ENCODE measurements around the gene PRXL2C.

Gene PRXL2C

DNA sequence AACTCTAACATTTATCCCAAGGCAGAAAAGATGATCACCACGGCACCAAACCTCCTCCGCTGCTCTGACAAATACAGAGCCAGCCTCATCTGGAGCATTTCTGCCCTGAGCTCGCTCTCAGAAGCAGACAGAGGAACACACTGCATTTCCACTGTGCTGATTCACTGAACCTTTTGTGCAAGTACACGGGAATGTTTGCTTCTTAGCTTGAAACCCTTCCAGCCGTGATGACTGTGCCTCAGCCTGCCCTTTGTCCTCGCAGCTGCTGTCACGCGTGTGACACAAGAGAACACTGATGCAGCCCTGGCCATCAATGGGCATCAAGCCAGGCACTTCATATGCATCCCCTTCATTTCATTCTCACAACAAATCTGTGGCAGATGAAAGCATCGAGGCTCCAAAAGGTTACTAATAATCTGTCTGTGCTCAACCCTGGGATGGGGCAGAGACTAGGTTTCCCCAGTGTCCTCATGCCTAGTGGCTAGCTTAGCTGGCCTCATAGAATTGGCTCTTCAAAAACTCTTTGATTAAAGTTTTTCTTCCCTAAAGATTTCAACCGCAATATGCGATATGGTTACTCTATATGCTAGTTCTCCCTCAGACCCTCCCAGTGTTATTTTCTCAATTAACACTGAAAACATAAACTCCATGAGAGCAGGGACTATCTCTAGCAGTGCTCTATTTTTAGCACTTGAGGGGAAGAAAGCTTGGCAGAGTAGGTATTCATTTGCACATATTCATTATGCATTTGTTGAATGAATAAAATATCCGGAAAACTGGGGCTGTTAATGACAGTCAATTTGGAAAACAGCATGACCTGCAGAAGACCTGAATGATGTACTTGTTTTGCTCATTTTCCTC, 42.8 kb downstream of the PRXL2C start:
- DNase-seq (ENCODE audit: low spot score): no peak

DNA sequence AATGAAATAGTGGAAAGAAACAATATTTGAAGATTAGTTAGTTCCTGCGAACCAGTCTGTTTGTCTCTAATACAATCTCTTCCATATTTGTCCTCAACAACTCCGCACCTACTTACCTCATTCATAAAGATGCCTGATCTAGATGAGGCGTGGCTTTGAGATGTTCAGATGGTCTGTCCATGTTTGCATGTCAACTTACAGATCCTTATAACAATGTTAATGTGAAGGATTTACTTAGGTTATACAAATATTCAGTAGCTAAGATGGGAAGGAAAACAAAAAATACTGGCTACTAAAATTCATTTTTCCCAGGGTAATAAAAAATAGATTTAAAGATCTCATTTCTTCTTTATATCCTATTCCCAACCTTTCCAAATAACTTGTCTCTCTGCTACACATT, 43.8 kb downstream of the PRXL2C start:
- no peak for DNase-seq (ENCODE audit: low spot score)

DNA sequence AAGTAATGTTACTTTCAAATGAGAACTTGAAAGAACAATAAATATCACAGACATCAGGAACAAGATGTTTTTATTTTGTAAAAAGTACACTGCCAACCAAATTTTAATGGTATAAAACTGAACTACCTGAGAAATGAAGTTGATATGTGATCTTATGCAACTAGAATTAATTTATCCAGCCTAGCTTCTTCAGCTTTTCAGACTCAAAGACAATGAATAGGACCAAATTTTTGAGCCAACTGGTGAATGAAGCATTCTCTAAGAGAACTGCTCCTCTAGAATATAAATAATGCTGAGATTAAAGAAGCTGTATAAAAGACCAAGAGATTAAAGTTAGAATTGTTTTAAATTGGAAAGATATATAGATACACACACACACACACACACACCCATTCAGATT, 45.4 kb downstream of the PRXL2C start:
- no peak for DNase-seq (ENCODE audit: low spot score)

DNA sequence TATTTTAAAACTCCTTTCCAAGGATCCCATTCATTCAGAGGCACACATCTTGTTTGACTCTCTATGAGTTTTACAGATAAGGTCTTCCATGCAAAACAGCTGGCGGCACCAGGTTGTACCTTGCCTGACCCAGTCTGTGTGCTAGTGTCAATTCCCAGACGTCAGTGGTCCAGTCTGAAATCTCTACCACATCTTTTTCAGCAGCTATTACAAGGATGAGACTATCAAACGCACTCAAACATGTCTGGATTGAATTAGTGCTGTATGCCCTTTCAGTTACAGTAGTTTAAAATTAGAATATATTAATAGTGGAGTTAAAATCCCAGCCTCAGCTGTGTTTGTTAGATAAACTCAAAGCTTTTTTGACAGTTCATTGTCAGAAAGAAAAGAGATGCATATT, 47.1 kb downstream of the PRXL2C start:
- no peak for DNase-seq (ENCODE audit: low spot score)

DNA sequence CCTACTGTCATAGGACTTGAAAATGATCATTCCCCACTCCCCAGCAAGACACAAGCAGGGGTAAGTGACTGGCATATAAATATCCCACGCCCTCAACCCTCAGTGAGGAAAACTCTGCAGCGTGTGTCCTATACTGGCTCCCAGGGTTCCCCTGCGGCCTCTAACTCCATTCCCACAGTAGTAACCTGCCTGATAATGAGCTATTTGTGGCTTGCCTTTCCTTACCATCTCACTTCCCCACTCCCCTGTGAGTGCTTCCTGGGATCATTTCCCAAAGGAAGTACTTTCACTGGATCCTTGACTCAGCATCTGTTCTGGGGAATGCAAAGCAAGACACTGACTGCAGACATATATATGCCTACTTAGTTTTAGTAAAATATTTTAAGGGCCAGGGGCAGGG, 49.8 kb downstream of the PRXL2C start:
- no peak for DNase-seq (ENCODE audit: low spot score)

DNA sequence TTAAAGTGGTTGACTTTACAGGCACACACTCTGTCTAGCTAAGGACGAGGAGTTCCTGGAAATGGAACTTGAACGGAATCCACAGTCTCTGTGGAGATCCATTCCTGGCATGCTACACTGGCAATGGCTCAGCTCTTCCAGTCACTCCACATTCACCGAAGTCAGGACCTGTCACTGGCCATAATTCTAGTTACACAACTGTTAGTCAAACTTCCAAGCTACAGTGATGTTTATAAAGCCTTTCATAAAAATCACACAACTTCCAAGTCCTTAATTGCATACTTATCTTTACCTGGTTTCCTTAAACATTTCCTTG, 51.2 kb downstream of the PRXL2C start:
- no peak for DNase-seq (ENCODE audit: low spot score)

DNA sequence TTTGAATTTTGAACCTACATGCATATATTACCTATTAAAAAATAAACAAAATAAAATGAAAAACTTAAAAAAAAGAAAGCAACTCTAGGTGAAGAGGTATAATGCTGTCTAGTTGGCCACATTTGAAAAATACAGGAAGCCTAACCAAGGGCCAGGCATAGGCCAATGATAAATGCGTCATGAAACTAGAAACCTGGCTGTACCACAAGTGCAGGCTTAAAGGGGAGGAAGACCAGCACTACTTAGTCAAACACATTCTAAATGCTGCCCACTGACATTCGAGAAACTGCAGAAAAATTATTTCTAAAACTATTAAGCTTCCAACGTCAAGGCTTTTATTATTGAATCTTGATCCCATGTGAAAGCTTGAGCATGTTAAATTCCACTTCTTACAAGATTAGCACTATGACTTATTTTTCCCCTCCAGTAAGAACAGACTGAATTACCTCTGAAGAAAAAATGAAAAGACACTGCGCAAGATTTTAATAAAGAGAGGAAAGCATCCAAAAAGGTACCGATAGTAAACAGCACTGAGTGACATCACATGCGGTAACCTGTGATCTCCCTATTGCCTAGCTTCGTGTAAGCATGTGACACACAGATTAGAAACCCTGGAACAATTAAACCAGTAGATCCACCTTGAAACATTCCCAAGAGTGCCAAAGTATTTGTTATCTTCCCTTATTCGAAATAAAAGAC, 51.7 kb downstream of the PRXL2C start:
- no peak for DNase-seq (ENCODE audit: low spot score)

DNA sequence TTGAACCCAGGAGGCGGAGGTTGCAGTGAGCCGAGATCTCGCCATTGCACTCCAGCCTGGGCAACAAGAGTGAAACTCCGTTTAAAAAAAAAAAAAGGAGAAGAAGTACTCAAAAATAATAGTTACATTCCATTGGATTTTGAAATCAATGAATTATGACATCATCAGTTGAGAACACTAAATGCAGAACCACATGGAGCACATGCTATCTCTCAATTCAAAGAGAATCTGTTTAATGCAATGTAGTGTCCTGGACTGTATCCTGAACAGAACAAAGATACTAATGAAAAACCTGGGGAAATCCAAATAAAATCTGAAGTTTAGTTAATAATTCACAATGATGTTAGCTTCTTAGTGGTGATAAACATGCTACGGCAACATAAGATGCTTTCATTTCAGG, 55.8 kb downstream of the PRXL2C start:
- no peak for DNase-seq (ENCODE audit: low spot score)

DNA sequence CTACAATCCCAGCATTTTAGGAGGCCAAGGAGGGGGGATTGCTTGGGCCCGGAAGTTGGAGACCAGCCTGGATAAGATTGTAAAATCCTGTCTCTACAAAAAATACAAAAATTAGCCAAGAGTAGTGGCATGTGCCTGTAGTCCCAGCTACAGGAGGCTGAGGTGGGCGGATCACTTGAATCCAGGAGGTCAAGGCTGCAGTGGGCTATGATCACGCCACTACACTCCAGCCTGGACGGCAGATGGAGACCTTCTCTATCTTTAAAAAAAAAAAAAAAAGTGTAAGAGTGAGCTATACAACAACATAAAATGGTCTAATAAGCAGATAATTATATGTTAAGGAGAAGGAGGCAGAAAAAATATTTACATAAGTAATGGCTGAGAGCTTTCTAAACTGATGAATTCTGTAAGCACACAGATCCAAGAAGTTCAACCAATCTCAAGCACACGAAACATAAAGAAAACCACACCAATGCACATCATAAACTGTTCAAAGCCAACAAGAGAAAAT, 58.5 kb downstream of the PRXL2C start:
- DNase-seq (ENCODE audit: low spot score): no peak
